ENCODE data around the gene RSBN1L.
"Not testable (repeated sequence)": the region's sequence is repeated elsewhere in the genome, so short reads cannot be mapped to it uniquely, and the experiment has no call there.

The RSBN1L gene

GRCh38 chr7:77687100-77687746, 9.0 kb upstream of the RSBN1L start:
- in situ Hi-C loops (cut with HindIII; ENCODE audit: low sequenced_read_pairs), result no loop called here

- in situ Hi-C loops (cut with HindIII; ENCODE audit: low sequenced_read_pairs), result no loop called here
Measured at GRCh38 chr7:77687747-77688144, 8.5 kb upstream of the RSBN1L start.

DNA sequence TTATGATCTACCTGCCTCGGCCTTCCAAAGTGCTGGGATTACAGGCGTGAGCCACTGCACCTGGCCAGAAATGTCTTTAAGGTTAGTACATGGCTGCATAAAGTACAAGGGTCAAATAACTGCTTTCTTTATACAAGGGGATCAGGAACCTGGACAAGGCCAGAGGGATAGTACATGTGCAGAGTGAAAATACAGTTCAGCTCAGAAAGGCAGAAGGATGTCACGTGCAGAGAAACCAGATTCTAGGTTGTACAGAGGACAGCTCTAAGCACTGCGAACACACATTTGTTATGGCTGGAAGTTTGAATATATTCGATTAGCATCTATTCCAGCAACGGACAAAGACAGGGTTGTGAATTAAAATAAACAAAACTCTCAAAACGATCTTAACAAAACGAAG, 6.0 kb upstream of the RSBN1L start:
- in situ Hi-C loops (cut with HindIII; ENCODE audit: low sequenced_read_pairs), result no loop called here

DNA sequence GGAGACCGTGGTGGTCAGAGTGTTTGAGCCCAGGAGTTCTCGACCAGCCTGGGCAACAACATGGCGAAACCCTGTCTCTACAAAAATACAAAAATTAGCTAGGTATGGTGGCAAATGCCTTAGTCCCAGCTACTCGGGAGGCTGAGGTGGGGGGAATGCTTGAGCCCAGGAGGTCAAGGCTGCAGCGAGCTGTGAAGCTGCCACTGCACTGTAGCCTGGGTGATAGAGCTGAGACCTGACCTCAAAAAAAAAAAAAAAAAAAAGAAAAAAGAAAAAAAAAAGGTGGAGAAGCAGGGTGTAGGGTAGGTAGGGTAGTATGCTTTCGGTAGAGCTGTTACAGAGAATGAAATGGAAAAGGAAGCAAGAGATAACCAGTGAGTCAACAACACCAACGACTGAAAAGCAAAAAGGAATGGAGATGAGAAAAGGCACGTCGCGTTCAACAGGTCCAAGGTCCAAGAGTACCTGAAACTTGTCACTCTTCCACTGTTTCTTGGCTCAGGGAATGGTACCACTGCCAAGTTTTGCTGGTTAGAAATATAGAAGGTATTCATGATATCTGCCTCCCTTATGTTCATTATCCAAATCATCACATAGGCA, 4.3 kb upstream of the RSBN1L start:
- in situ Hi-C loops (cut with HindIII; ENCODE audit: low sequenced_read_pairs), result no loop called here

DNA sequence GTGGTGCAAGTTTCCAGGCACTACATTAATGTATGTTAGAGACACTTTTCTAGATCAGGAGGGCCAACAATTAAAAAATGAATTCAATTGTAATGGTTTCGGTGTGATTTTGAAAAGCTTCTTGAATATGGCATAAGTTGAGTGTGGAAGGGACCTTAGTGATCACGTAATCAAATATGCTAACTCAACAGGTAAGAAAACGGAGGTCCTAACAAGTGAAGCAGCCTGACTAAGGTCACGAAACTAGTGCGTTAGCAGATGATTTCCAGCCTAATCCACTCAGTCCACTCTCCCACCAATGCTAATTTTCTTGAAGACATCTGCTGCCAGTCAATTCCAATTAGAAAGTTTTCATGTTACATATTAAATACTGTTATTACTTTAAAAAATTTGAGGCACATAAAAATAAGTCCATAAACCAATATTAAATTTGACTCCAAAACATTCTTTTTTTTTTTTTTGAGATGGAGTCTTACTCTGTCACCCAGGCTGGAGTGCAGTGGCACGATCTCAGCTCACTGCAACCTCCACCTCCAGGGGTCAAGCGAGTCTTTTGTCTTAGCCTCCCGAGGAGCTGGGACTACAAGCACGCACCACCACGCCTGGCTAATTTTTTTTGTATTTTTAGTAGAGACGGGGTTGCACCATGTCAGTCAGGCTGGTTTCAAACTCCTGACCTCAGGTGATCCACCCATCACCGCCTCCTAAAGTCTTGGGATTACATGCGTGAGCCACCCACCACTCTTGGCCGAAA, 2.3 kb upstream of the RSBN1L start:
- in situ Hi-C loops (cut with HindIII; ENCODE audit: low sequenced_read_pairs), result no loop called here

GRCh38 chr7:77696643-77697534, 630 bp downstream of the RSBN1L start:
- in situ Hi-C loops (cut with HindIII; ENCODE audit: low sequenced_read_pairs), result no loop called here

- in situ Hi-C loops (cut with HindIII; ENCODE audit: low sequenced_read_pairs), result no loop called here
Measured at GRCh38 chr7:77697535-77697831, 1.2 kb downstream of the RSBN1L start.

GRCh38 chr7:77698042-77698625, 1.9 kb downstream of the RSBN1L start:
- in situ Hi-C loops (cut with HindIII; ENCODE audit: low sequenced_read_pairs), result no loop called here

DNA sequence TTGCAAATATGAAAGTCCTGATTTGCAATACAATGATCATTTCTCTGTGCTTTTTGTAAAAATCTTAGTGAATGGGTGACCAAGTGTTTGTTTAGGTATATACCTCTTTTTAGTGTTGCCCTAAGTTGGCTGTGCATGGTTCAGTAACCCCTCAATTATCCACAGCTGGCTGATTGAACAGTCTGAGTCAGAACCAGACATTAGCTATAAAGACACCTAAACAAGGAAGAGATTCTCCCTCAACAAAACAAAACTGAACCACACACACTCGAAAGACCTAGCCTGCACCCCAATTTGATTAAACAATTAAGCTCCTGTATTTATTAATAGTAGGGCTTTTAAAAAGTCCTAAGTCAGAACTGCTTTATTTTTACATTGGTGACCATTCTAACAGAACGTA, 2.8 kb downstream of the RSBN1L start:
- in situ Hi-C loops (cut with HindIII; ENCODE audit: low sequenced_read_pairs), result no loop called here

GRCh38 chr7:77702513-77702912, 6.3 kb downstream of the RSBN1L start:
- in situ Hi-C loops (cut with HindIII; ENCODE audit: low sequenced_read_pairs), result no loop called here

DNA sequence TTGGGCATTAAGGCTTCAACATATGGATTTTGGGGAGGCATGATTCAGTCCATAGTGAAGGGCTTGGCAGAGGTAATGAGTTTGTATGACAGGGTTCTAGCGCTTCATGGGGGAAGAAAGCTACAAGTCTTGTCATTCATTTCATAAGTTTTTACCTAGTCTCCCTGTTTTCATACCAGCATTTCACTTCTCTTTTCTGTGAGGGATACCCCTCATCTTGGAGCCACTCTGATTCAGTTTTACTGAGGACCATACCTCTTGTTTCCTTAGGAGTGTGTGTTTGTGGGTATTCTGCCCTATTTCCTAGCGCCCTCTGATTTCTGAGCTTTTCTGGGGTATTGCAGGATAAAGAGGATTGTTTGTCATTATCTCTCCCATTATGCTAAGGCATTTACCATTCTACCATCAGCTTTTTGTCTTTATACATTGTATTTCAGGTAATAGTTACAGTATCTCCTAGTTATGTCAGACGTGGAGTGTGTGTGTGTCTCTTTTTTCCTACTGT, 6.8 kb downstream of the RSBN1L start:
- in situ Hi-C loops (cut with HindIII; ENCODE audit: low sequenced_read_pairs), result no loop called here

DNA sequence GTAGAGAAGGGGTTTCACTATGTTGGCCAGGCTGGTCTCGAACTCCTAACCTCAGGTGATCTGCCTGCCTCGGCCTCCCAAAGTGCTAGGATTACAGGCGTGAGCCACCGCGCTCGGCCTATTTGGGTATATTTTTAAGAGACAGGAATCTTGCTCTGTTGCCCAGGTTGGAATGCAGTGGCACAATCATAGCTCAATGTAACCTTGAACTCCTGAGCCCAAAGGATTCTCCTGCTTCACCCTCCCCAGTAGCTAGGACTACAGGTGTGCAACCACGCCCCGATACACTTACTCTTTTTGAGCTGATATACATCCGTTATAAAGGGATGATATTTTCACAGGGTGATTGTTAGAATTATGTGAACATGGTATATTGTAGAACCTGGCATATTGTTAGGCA, 7.4 kb downstream of the RSBN1L start:
- in situ Hi-C loops (cut with HindIII; ENCODE audit: low sequenced_read_pairs), result not testable (repeated sequence)

DNA sequence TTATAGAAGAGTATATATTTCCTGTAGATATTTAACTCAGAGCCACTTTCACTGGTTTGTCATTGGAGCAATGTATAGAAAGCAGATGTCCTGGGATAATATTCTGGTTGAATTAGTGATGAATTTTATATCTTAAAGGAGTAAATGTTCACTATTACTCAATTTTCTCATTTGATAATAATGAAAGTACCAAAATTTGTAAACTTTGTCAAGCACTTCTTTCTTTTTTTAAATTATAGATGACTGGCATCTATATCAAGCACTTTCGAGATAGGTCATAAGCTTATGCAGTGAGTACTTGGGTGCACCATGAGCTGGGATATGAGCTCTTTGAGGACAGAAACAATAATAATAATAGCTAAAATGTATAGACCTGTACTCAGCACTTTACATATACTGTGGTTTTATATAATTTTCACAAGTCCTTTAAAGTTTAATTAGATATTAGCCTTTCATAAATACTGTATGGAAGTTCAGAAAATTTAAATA, 11.3 kb downstream of the RSBN1L start:
- in situ Hi-C loops (cut with HindIII; ENCODE audit: low sequenced_read_pairs), result no loop called here

GRCh38 chr7:77710067-77710466, 13.8 kb downstream of the RSBN1L start:
- in situ Hi-C loops (cut with HindIII; ENCODE audit: low sequenced_read_pairs), result no loop called here

GRCh38 chr7:77710861-77711260, 14.6 kb downstream of the RSBN1L start:
- in situ Hi-C loops (cut with HindIII; ENCODE audit: low sequenced_read_pairs), result no loop called here

- in situ Hi-C loops (cut with HindIII; ENCODE audit: low sequenced_read_pairs), result no loop called here
Measured at GRCh38 chr7:77714195-77714594, 17.9 kb downstream of the RSBN1L start.

- in situ Hi-C loops (cut with HindIII; ENCODE audit: low sequenced_read_pairs), result not testable (repeated sequence)
Measured at GRCh38 chr7:77714931-77715330, 18.7 kb downstream of the RSBN1L start.

DNA sequence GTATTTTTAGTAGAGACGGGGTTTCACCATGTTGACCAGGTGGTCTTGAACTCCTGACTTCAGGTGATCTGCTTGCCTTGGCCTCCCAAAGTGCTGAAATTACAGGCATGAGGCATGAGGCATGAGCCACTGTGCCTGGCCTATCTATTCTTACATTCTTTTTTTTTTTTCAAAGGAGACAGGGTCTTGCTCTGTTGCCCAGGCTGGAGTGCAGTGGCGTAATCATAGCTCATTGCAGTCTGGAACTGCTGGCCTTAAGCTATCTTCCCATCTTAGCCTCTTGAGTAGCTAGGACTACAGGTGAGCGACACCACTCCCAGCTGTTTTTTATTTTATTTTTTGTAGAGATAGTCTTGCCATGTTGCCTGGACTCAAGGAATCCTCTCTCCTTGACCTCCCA, 20.5 kb downstream of the RSBN1L start:
- in situ Hi-C loops (cut with HindIII; ENCODE audit: low sequenced_read_pairs), result no loop called here

DNA sequence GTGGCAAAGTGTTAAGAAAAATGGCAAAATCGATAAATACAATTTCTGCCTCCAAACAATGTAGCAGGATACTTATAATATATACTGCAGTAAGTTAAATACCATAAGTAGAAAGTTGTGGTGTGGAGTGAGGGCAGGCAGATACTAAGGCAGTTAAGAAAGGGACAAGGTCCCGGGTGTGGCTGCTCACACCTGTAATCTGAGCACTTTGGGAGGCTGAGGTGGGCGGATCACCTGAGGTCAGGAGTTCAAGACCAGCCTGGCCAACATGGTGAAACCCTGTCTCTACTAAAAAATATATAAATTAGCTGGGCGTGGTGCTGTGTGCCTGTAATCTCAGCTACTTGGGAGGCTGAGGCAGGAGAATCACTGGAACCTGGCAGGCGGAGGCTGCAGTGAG, 21.3 kb downstream of the RSBN1L start:
- in situ Hi-C loops (cut with HindIII; ENCODE audit: low sequenced_read_pairs), result not testable (repeated sequence)

GRCh38 chr7:77727527-77727926, 31.3 kb downstream of the RSBN1L start:
- in situ Hi-C loops (cut with HindIII; ENCODE audit: low sequenced_read_pairs), result no loop called here
